Activated CD4-positive, alpha-beta T cell treated with anti-CD3 and anti-CD28 coated beads for 1 hour (primary cell): ENCODE results near the gene IGLL5.

Source experiments
- DNase-seq: peaks from one replicate; pipeline ENCODE4 v3.0.0-alpha.2; 2020

The IGLL5 gene

GRCh38 chr22:22928666-22929380 is 41.2 kb downstream of the IGLL5 start:
- no peak for DNase-seq

- no peak for DNase-seq
Measured at GRCh38 chr22:22929381-22930221, 42.0 kb downstream of the IGLL5 start.

GRCh38 chr22:22930222-22930497 is 42.5 kb downstream of the IGLL5 start:
- DNase-seq, result no peak

GRCh38 chr22:22930571-22931556 is 43.2 kb downstream of the IGLL5 start:
- no peak for DNase-seq

- DNase-seq, result no peak
Measured at GRCh38 chr22:22931557-22932270, 44.1 kb downstream of the IGLL5 start.

- DNase-seq, result no peak
Measured at GRCh38 chr22:22932512-22932941, 44.9 kb downstream of the IGLL5 start.

- DNase-seq, result no peak
Measured at GRCh38 chr22:22933100-22933806, 45.6 kb downstream of the IGLL5 start.

- no peak for DNase-seq
Measured at GRCh38 chr22:22933807-22934542, 46.4 kb downstream of the IGLL5 start.

GRCh38 chr22:22934543-22935055 is 47.0 kb downstream of the IGLL5 start:
- DNase-seq, result no peak

GRCh38 chr22:22935056-22935545 is 47.5 kb downstream of the IGLL5 start:
- no peak for DNase-seq

- DNase-seq, result no peak
Measured at GRCh38 chr22:22935546-22936157, 48.0 kb downstream of the IGLL5 start.

GRCh38 chr22:22936180-22936914 is 48.7 kb downstream of the IGLL5 start:
- DNase-seq, result no peak

GRCh38 chr22:22936915-22937656 is 49.5 kb downstream of the IGLL5 start:
- no peak for DNase-seq

- DNase-seq, result no peak
Measured at GRCh38 chr22:22937894-22938480, 50.4 kb downstream of the IGLL5 start.

GRCh38 chr22:22938672-22939587 is 51.3 kb downstream of the IGLL5 start:
- no peak for DNase-seq

- DNase-seq, result no peak
Measured at GRCh38 chr22:22939588-22940368, 52.2 kb downstream of the IGLL5 start.
